Measurements from ENCODE around the gene SHKBP1.

DNA sequence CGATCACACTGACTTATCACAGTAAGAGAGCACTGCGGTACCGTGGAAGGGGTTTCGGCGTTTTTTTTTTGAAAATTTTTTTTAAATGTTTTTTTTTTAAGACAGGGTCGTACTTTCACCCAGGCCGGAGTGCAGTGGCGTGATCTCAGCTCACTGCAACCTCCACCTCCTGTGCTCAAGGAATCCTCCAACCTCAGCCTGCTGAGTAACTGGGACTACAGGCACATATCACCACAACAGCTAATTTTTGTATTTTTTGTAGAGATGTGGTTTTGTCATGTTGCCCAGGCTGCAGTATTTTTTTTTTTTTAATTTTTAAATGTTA, 43.5 kb downstream of the SHKBP1 start:
- TF ChIP-seq, protein P1, sequence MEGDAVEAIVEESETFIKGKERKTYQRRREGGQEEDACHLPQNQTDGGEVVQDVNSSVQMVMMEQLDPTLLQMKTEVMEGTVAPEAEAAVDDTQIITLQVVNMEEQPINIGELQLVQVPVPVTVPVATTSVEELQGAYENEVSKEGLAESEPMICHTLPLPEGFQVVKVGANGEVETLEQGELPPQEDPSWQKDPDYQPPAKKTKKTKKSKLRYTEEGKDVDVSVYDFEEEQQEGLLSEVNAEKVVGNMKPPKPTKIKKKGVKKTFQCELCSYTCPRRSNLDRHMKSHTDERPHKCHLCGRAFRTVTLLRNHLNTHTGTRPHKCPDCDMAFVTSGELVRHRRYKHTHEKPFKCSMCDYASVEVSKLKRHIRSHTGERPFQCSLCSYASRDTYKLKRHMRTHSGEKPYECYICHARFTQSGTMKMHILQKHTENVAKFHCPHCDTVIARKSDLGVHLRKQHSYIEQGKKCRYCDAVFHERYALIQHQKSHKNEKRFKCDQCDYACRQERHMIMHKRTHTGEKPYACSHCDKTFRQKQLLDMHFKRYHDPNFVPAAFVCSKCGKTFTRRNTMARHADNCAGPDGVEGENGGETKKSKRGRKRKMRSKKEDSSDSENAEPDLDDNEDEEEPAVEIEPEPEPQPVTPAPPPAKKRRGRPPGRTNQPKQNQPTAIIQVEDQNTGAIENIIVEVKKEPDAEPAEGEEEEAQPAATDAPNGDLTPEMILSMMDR (IDR thresholded peaks at IDR 0.05), result no peak
- TF ChIP-seq POLR2A (IDR thresholded peaks at IDR 0.05), result no peak
